Measurements from ENCODE around the gene ALDH1L1.

GRCh38 chr3:126061301-126062032 is 118.9 kb downstream of the ALDH1L1 start:
- TF ChIP-seq CTCF (conservative IDR thresholded peaks at IDR 0.05 in 1 of 2, IDR thresholded peaks at IDR 0.05 in 1 of 2; ENCODE audit: extremely low read depth in 1 of 2, insufficient read depth in 1 of 2, low read depth in 1 of 2, low read length in 2 of 2) (no peak), EZH2 (IDR thresholded peaks at IDR 0.05; ENCODE audit: borderline replicate concordance, low read length) (no peak)
